H9 (cell line): Measurements from ENCODE around the gene EDN3. TPM values are rescaled to one million over a fixed set of nuclear protein-coding genes. Genes with fewer than 3 reads are reported as not detected.

ENCODE experiments used
- DNase-seq: peaks from one replicate; pipeline ENCODE4 v3.0.0-alpha.2; 2017
- H2AFZ ChIP-seq: one replicate; pipeline ENCODE4 v1.6.1; 2013; ENCODE audit warnings: mild to moderate bottlenecking, low read length, control low read depth, moderate library complexity
- H2AK5ac ChIP-seq: 2 replicates; pipeline ENCODE4 v1.6.1; 2013; ENCODE audit warnings: low read length, control low read depth, mixed read lengths; ENCODE audit not compliant: insufficient read length
- H2BK120ac ChIP-seq: one replicate; pipeline ENCODE4 v1.6.1; 2013; ENCODE audit warnings: low read depth, mild to moderate bottlenecking, low read length, control low read depth, inconsistent platforms; ENCODE audit not compliant: poor library complexity, severe bottlenecking
- H2BK12ac ChIP-seq: 2 replicates; pipeline ENCODE4 v1.6.1; 2013; ENCODE audit warnings: low read length, control low read depth, mixed read lengths, low read depth; ENCODE audit not compliant: insufficient read length
- H2BK15ac ChIP-seq: 2 replicates; pipeline ENCODE4 v1.6.1; 2013; ENCODE audit warnings: low read depth, low read length, control low read depth
- H2BK20ac ChIP-seq: one replicate; pipeline ENCODE4 v1.6.1; 2013; ENCODE audit warnings: low read depth, mild to moderate bottlenecking, low read length, control low read depth, inconsistent platforms; ENCODE audit not compliant: poor library complexity, severe bottlenecking
- H2BK5ac ChIP-seq: 2 replicates; pipeline ENCODE4 v1.6.1; 2013; ENCODE audit warnings: low read length, control low read depth, mixed read lengths; ENCODE audit not compliant: insufficient read length
- H3K14ac ChIP-seq: 2 replicates; pipeline ENCODE4 v1.6.1; 2013; ENCODE audit warnings: low read length, control low read depth; ENCODE audit not compliant: insufficient read depth
- H3K18ac ChIP-seq: 2 replicates; pipeline ENCODE4 v1.6.1; 2013; ENCODE audit warnings: low read depth, mild to moderate bottlenecking, mixed read lengths, low read length, control low read depth; ENCODE audit not compliant: insufficient read length
- H3K23ac ChIP-seq: 2 replicates; pipeline ENCODE4 v1.6.1; 2013; ENCODE audit warnings: low read length, control low read depth, mixed read lengths, low read depth; ENCODE audit not compliant: insufficient read length
- H3K23me2 ChIP-seq: 2 replicates; pipeline ENCODE4 v1.6.1; 2013; ENCODE audit warnings: low read depth, mild to moderate bottlenecking, mixed read lengths, low read length, control low read depth; ENCODE audit not compliant: insufficient read length, poor library complexity, severe bottlenecking
- H3K27ac ChIP-seq: 2 replicates; pipeline ENCODE4 v1.5.1; 2013; ENCODE audit warnings: low read length, control low read depth, mixed read lengths, low read depth; ENCODE audit not compliant: insufficient read length
- H3K27me3 ChIP-seq: 2 replicates; pipeline ENCODE4 v1.6.1; 2013; ENCODE audit warnings: low read length, control low read depth, inconsistent platforms; ENCODE audit not compliant: insufficient read depth
- H3K4ac ChIP-seq: 2 replicates; pipeline ENCODE4 v1.6.1; 2013; ENCODE audit warnings: low read depth, mild to moderate bottlenecking, control low read depth, inconsistent platforms, low read length, moderate library complexity
- H3K4me1 ChIP-seq: 2 replicates; pipeline ENCODE4 v1.6.1; 2013; ENCODE audit warnings: low read length, control low read depth, inconsistent platforms; ENCODE audit not compliant: insufficient read depth
- H3K4me2 ChIP-seq: 2 replicates; pipeline ENCODE4 v1.6.1; 2013; ENCODE audit warnings: low read length, control low read depth, mixed read lengths; ENCODE audit not compliant: insufficient read length, insufficient read depth
- H3K56ac ChIP-seq: 2 replicates; pipeline ENCODE4 v1.6.1; 2013; ENCODE audit warnings: low read depth, mild to moderate bottlenecking, mixed read lengths, low read length, control low read depth; ENCODE audit not compliant: insufficient read length
- H3K79me1 ChIP-seq: 2 replicates; pipeline ENCODE4 v1.6.1; 2013; ENCODE audit warnings: low read depth, mild to moderate bottlenecking, moderate library complexity, low read length, control low read depth, inconsistent platforms; ENCODE audit not compliant: insufficient read depth, poor library complexity, severe bottlenecking
- H3K79me2 ChIP-seq: 2 replicates; pipeline ENCODE4 v1.6.1; 2013; ENCODE audit warnings: low read length, control low read depth, inconsistent platforms; ENCODE audit not compliant: insufficient read depth
- H3K9ac ChIP-seq: 2 replicates; pipeline ENCODE4 v1.6.1; 2013; ENCODE audit warnings: low read length, control low read depth, mixed read lengths; ENCODE audit not compliant: insufficient read length; ENCODE audit errors: extremely low read depth
- H3K9me3 ChIP-seq: one replicate; pipeline ENCODE4 v1.6.1; 2013; ENCODE audit warnings: low read depth, low read length, inconsistent platforms; ENCODE audit not compliant: control insufficient read depth
- H3T11ph ChIP-seq: one replicate; pipeline ENCODE4 v1.6.1; 2013; ENCODE audit warnings: mild to moderate bottlenecking, low read length, control low read depth, inconsistent platforms
- H4K20me1 ChIP-seq: one replicate; pipeline ENCODE4 v1.6.1; 2013; ENCODE audit not compliant: control insufficient read depth, insufficient read length, insufficient read depth
- H4K5ac ChIP-seq: 2 replicates; pipeline ENCODE4 v1.6.1; 2013; ENCODE audit warnings: low read depth, mild to moderate bottlenecking, mixed read lengths, low read length, control low read depth; ENCODE audit not compliant: insufficient read length
- H4K8ac ChIP-seq: replicated peaks from 2 replicates; pipeline ENCODE4 v1.6.1; 2013; ENCODE audit warnings: low read length, control low read depth, mixed read lengths, low read depth; ENCODE audit not compliant: insufficient read length
- H4K91ac ChIP-seq: 2 replicates; pipeline ENCODE4 v1.6.1; 2013; ENCODE audit warnings: low read depth, mild to moderate bottlenecking, moderate library complexity, mixed read lengths, low read length, control low read depth; ENCODE audit not compliant: insufficient read length
- H3K27ac Mint-ChIP-seq, 3 experiments: 2 replicates in 2 of 3; 3 replicates in 1 of 3; pipeline ENCODE4 v1.8.0; 2020 to 2021; ENCODE audit warnings: mixed read lengths in 3 of 3, mild to moderate bottlenecking in 1 of 3, moderate library complexity in 1 of 3
- H3K27me3 Mint-ChIP-seq: 2 replicates; pipeline ENCODE4 v1.8.0; 2021; ENCODE audit warnings: low read depth, mild to moderate bottlenecking, moderate library complexity, mixed read lengths
- H3K36me3 Mint-ChIP-seq, 3 experiments: 2 replicates in 2 of 3; 3 replicates in 1 of 3; pipeline ENCODE4 v1.8.0; 2020 to 2021; ENCODE audit warnings: low read depth in 3 of 3, mixed read lengths in 3 of 3; ENCODE audit not compliant: insufficient read depth in 1 of 3
- H3K4me1 Mint-ChIP-seq, 2 experiments: 2 replicates each; pipeline ENCODE4 v1.8.0; 2020; ENCODE audit warnings: mixed read lengths in 2 of 2
- H3K4me3 Mint-ChIP-seq, 2 experiments: 2 replicates in 1 of 2; 3 replicates in 1 of 2; pipeline ENCODE4 v1.8.0; 2020 to 2021; ENCODE audit warnings: mild to moderate bottlenecking in 2 of 2, mixed read lengths in 2 of 2, moderate library complexity in 1 of 2
- H3K9me3 Mint-ChIP-seq, 2 experiments: 2 replicates in 1 of 2; 3 replicates in 1 of 2; pipeline ENCODE4 v1.8.0; 2020; ENCODE audit warnings: mild to moderate bottlenecking in 2 of 2, mixed read lengths in 2 of 2, moderate library complexity in 1 of 2
- WGBS: extraction: QIAGEN DNeasy Blood & Tissue Kit; methylation state at CpG from one replicate; pipeline ENCODE4 v1.1.7; 2013; ENCODE audit warnings: missing lambda C conversion rate, low lambda C conversion rate, mixed read lengths; ENCODE audit not compliant: insufficient read length; ENCODE audit errors: extremely low coverage; 5-methylcytosine and 5-hydroxymethylcytosine counted together
- total RNA-seq: library from RNA; stranded (reverse); gene quantifications from 2 replicates; pipeline ENCODE4 v1.2.1, GENCODE V29; 2021
- TF ChIP-seq, protein P1 (sequence below): fragments of 200-600 bp; sonication (generic); conservative IDR thresholded peaks from 3 replicates; pipeline ENCODE4 v1.8.0; 2021; ENCODE audit warnings: antibody characterized with exemption, mild to moderate bottlenecking

EDN3 gene
- total RNA-seq, 1 experiment from 2014 or later: 0.20 TPM

DNA sequence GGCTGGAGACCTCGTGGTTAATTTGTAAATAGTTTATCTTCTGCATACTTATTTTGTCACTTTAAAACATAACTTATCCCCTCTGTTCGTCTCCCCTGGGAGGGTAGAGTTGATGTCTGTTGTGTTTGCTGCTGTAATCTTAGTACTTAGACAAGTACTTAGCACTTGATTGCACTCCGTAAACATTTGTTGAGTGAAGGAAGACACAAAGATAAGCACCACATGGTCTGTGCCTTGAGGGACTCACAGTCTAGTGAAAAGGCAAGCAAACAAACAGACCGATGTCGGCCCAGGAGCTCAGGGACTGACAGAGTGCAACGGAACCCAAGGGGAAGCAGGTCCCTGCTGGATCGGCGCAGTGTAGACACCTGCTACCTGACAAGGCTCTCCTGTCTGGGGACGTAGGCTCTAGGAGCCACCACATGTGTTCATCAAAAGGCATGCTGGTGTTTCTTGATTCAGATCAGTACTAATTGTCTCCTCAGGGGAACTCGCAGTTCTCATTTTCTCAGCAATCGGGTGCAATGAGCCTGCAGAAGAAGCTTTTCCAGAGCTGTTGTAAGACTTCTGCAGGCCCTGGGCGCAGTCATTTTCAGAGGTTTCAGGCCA lies 31.4 kb downstream of the EDN3 start:
- Histone ChIP-seq H2BK5ac (no peak overlapping the region), H3K56ac (no peak overlapping the region), H4K91ac (no peak overlapping the region), H3K4me2 (no peak overlapping the region), H3K79me1 (no peaks in the 10 kb centered on the region), H3K27me3 (no peaks in the 10 kb centered on the region), H2BK15ac (no peak overlapping the region), H3K14ac (no peak overlapping the region), H3K4ac (no peak overlapping the region), H2AFZ (no peak overlapping the region), H4K8ac (no peak overlapping the region), H3K4me1 (no peaks in the 10 kb centered on the region), H2BK12ac (no peak overlapping the region), H3K9me3 (no peaks in the 10 kb centered on the region), H3K27ac (no peak overlapping the region), H4K20me1 (no peaks in the 10 kb centered on the region), H3K23me2 (peaks cover 3% of the 10 kb centered on the region), H3K79me2 (no peaks in the 10 kb centered on the region), H3T11ph (no peak overlapping the region), H3K18ac (no peak overlapping the region), H2BK120ac (no peak overlapping the region), H2BK20ac (no peak overlapping the region), H2AK5ac (no peak overlapping the region), H4K5ac (no peak overlapping the region), H3K23ac (no peak overlapping the region), H3K9ac (no peak overlapping the region)
- Mint-ChIP-seq H3K4me3 (no peak overlapping the region), H3K27ac (peak overlapping the region in 1 of 3 experiments; percentile 49; a peak in 1 of 7 replicates), H3K9me3 (no peaks in the 10 kb centered on the region), H3K4me1 (peaks cover 0 to 2% of the 10 kb centered on the region in 2 experiments; a peak in 1 of 4 replicates), H3K36me3 (no peaks in the 10 kb centered on the region), H3K27me3 (peaks cover 32% of the 10 kb centered on the region)
- DNase-seq: no peak
- TF ChIP-seq, protein P1, sequence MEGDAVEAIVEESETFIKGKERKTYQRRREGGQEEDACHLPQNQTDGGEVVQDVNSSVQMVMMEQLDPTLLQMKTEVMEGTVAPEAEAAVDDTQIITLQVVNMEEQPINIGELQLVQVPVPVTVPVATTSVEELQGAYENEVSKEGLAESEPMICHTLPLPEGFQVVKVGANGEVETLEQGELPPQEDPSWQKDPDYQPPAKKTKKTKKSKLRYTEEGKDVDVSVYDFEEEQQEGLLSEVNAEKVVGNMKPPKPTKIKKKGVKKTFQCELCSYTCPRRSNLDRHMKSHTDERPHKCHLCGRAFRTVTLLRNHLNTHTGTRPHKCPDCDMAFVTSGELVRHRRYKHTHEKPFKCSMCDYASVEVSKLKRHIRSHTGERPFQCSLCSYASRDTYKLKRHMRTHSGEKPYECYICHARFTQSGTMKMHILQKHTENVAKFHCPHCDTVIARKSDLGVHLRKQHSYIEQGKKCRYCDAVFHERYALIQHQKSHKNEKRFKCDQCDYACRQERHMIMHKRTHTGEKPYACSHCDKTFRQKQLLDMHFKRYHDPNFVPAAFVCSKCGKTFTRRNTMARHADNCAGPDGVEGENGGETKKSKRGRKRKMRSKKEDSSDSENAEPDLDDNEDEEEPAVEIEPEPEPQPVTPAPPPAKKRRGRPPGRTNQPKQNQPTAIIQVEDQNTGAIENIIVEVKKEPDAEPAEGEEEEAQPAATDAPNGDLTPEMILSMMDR: no peak
- WGBS: no CpG with 5 or more reads among the region's 12 CpGs
